Measurements from ENCODE around the gene TGIF2. TPM values are rescaled to one million over a fixed set of nuclear protein-coding genes. Genes with fewer than 3 reads are reported as not detected.

Gene TGIF2
- total and polyA plus RNA-seq, 2 of the 13 experiments (the other 11 are each of a cell fraction or from before 2014, with no cell fraction given): 41.3 to 53.9 TPM

DNA sequence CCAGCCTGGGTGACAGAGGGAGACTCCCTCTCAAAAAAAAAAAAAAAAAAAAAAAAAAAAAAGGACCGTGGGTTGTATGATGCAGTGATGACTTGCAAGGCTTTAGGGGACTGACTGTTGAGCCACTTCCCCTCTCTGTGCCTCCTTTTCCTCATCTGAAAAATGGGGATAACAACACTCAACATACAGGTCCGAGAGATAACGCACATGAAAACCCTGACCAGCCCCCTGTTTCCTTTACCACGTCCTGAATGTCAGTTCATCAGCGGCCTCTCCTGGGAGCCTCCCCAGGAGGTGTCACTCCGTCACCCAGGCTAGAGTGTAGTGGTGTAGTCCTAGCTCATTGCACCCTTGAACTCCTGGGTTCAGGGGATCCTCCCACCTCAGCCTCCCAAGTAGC, 68.7 kb downstream of the TGIF2 start:
- BruUV-seq (replicated peaks): no TSS peak
- H3K4me1 ChIP-seq (ENCODE audit: insufficient read depth, low read length): peaks cover 78% of the 10 kb centered on the region
- no peak for ATAC-seq
- H3K27ac ChIP-seq (ENCODE audit: extremely low read length, insufficient read depth, low read length): peak overlapping the region; percentile 79
- DNase-seq (ENCODE audit: low spot score): no peak
- no peaks in the 10 kb centered on the region for H3K79me2 ChIP-seq (ENCODE audit: insufficient read depth, low read length)
- POLR2A ChIA-PET: interaction anchor here (1.4 to 3.4 kb wide), 6 partner anchors 9 to 104 kb away, joined by 3 to 28 read pairs (median 8); partner anchors contain the start of genes NDRG3, RAB5IF and TGIF2
- no peaks in the 10 kb centered on the region for H3K36me3 ChIP-seq (replicated peaks in 1 of 2; ENCODE audit: control insufficient read depth in 1 of 2, insufficient read depth in 2 of 2, low read length in 2 of 2)
- no peak overlapping the region for H2AFZ ChIP-seq (ENCODE audit: low read length)
- in situ Hi-C loops (cut with HindIII; ENCODE audit: extremely low pct_ligation_motif_present, low pct_unique_long_range_greater_than_20kb): no loop called here
- H4K20me1 ChIP-seq (ENCODE audit: insufficient read depth, low read length): no peaks in the 10 kb centered on the region
- no peak overlapping the region for H3K4me3 ChIP-seq (replicated peaks in 1 of 3; ENCODE audit: insufficient read depth in 1 of 3, low read depth in 2 of 3, low read length in 3 of 3)
- no peaks in the 10 kb centered on the region for H3K27me3 ChIP-seq (ENCODE audit: control insufficient read depth in 1 of 2, insufficient read depth in 2 of 2, low read length in 2 of 2)
- H3K9ac ChIP-seq (ENCODE audit: insufficient read depth, low read depth, low read length): 0 out of 2 replicates have a peak overlapping the region, but pooled peaks have one; percentile 7
- CTCF ChIA-PET (ENCODE audit: low intra/inter-chr PET ratio, low total read pairs): no interaction called here
- no peaks in the 10 kb centered on the region for H3K9me3 ChIP-seq (ENCODE audit: low read length)
- FAIRE-seq: no peak
- H3K4me2 ChIP-seq (ENCODE audit: low read depth, low read length): no peak overlapping the region
- 95% methylated on average over 6 of the region's 6 CpGs for WGBS (ENCODE audit: low lambda C conversion rate)
- intact Hi-C loops (cut with micrococcal nuclease; ENCODE audit: unreplicated experiment): no loop called here
- TF ChIP-seq ZNF598 (CRISPR knock-in tag; IDR thresholded peaks at IDR 0.05; ENCODE audit: borderline replicate concordance) (0 out of 2 replicates have a peak, but pooled peaks have one; percentile 19), SETDB1 (CRISPR knock-in tag; IDR thresholded peaks at IDR 0.05; ENCODE audit: borderline replicate concordance) (no peak), ZNF619 (CRISPR knock-in tag; IDR thresholded peaks at IDR 0.05) (no peak), TARDBP (CRISPR knock-in tag; IDR thresholded peaks at IDR 0.05) (0 out of 2 replicates have a peak, but pooled peaks have one; percentile 5), ZSCAN25 (CRISPR knock-in tag; IDR thresholded peaks at IDR 0.05) (0 out of 2 replicates have a peak, but pooled peaks have one; percentile 33), ZNF205 (CRISPR knock-in tag; IDR thresholded peaks at IDR 0.05) (no peak), ZNF629 (CRISPR knock-in tag; conservative IDR thresholded peaks at IDR 0.05) (peak; percentile 61; the same call in 1 of the 2 replicates), ZNF749 (CRISPR knock-in tag; IDR thresholded peaks at IDR 0.05; ENCODE audit: borderline replicate concordance) (no peak), REPIN1 (CRISPR knock-in tag; IDR thresholded peaks at IDR 0.05; ENCODE audit: borderline replicate concordance, low read depth) (no peak), ZFYVE20 (CRISPR knock-in tag; IDR thresholded peaks at IDR 0.05; ENCODE audit: borderline replicate concordance, low read depth) (no peak), ZNF788 (CRISPR knock-in tag; IDR thresholded peaks at IDR 0.05; ENCODE audit: borderline replicate concordance) (no peak), ZNF572 (CRISPR knock-in tag; IDR thresholded peaks at IDR 0.05) (0 out of 2 replicates have a peak, but pooled peaks have one; percentile 50), PHB2 (IDR thresholded peaks at IDR 0.05; ENCODE audit: partially characterized antibody) (no peak), CHCHD3 (CRISPR knock-in tag; IDR thresholded peaks at IDR 0.05) (no peak), ZNF263 (CRISPR knock-in tag; IDR thresholded peaks at IDR 0.05) (0 out of 2 replicates have a peak, but pooled peaks have one; percentile 3), ZNF224 (CRISPR knock-in tag; IDR thresholded peaks at IDR 0.05) (0 out of 2 replicates have a peak, but pooled peaks have one; percentile 13)
- TF ChIP-seq, protein P1, sequence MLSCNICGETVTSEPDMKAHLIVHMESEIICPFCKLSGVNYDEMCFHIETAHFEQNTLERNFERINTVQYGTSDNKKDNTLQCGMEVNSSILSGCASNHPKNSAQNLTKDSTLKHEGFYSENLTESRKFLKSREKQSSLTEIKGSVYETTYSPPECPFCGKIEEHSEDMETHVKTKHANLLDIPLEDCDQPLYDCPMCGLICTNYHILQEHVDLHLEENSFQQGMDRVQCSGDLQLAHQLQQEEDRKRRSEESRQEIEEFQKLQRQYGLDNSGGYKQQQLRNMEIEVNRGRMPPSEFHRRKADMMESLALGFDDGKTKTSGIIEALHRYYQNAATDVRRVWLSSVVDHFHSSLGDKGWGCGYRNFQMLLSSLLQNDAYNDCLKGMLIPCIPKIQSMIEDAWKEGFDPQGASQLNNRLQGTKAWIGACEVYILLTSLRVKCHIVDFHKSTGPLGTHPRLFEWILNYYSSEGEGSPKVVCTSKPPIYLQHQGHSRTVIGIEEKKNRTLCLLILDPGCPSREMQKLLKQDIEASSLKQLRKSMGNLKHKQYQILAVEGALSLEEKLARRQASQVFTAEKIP (CRISPR knock-in tag; IDR thresholded peaks at IDR 0.05; ENCODE audit: borderline replicate concordance): no peak
- TF ChIP-seq, protein P2, sequence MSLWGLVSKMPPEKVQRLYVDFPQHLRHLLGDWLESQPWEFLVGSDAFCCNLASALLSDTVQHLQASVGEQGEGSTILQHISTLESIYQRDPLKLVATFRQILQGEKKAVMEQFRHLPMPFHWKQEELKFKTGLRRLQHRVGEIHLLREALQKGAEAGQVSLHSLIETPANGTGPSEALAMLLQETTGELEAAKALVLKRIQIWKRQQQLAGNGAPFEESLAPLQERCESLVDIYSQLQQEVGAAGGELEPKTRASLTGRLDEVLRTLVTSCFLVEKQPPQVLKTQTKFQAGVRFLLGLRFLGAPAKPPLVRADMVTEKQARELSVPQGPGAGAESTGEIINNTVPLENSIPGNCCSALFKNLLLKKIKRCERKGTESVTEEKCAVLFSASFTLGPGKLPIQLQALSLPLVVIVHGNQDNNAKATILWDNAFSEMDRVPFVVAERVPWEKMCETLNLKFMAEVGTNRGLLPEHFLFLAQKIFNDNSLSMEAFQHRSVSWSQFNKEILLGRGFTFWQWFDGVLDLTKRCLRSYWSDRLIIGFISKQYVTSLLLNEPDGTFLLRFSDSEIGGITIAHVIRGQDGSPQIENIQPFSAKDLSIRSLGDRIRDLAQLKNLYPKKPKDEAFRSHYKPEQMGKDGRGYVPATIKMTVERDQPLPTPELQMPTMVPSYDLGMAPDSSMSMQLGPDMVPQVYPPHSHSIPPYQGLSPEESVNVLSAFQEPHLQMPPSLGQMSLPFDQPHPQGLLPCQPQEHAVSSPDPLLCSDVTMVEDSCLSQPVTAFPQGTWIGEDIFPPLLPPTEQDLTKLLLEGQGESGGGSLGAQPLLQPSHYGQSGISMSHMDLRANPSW (CRISPR knock-in tag; IDR thresholded peaks at IDR 0.05; ENCODE audit: borderline replicate concordance): no peak
- TF ChIP-seq, protein P3, sequence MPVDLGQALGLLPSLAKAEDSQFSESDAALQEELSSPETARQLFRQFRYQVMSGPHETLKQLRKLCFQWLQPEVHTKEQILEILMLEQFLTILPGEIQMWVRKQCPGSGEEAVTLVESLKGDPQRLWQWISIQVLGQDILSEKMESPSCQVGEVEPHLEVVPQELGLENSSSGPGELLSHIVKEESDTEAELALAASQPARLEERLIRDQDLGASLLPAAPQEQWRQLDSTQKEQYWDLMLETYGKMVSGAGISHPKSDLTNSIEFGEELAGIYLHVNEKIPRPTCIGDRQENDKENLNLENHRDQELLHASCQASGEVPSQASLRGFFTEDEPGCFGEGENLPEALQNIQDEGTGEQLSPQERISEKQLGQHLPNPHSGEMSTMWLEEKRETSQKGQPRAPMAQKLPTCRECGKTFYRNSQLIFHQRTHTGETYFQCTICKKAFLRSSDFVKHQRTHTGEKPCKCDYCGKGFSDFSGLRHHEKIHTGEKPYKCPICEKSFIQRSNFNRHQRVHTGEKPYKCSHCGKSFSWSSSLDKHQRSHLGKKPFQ (CRISPR knock-in tag; IDR thresholded peaks at IDR 0.05; ENCODE audit: insufficient replicate concordance): peak; percentile 34
